Astrocyte (in vitro differentiated cells and primary cell): Measurements from ENCODE around the gene GDF3. TPM values are rescaled to one million over a fixed set of nuclear protein-coding genes. Genes with fewer than 3 reads are reported as not detected.

Source experiments
- DNase-seq: peaks from one replicate; pipeline ENCODE4 v3.0.0-alpha.2; 2010; ENCODE audit warnings: low read depth
- FAIRE-seq: peaks from 2 replicates; lab custom pipeline; 2011; peaks lifted over from hg19 to GRCh38; lab: Jason Lieb, UNC
- H2AFZ ChIP-seq: 2 replicates; pipeline ENCODE4 v1.6.0; 2012; ENCODE audit warnings: low read depth, low read length, inconsistent platforms
- H3K27ac ChIP-seq: 2 replicates; pipeline ENCODE4 v1.5.1; 2011; ENCODE audit warnings: low read depth, low read length, inconsistent platforms
- H3K27me3 ChIP-seq: 2 replicates; pipeline ENCODE4 v1.6.0; 2011; ENCODE audit warnings: low read length, inconsistent platforms; ENCODE audit not compliant: insufficient read depth
- H3K36me3 ChIP-seq: 2 replicates; pipeline ENCODE4 v1.5.1; 2011; ENCODE audit warnings: low read length, inconsistent platforms; ENCODE audit not compliant: insufficient read depth
- H3K4me1 ChIP-seq: 2 replicates; pipeline ENCODE4 v1.5.1; 2011; ENCODE audit warnings: low read length, inconsistent platforms; ENCODE audit not compliant: insufficient read depth
- H3K4me2 ChIP-seq: 2 replicates; pipeline ENCODE4 v1.6.0; 2012; ENCODE audit warnings: low read length, inconsistent platforms
- H3K4me3 ChIP-seq: 2 replicates; pipeline ENCODE4 v1.5.1; 2011; ENCODE audit warnings: low read depth, mild to moderate bottlenecking, low read length, inconsistent platforms; ENCODE audit not compliant: insufficient read depth
- H3K79me2 ChIP-seq: 2 replicates; pipeline ENCODE4 v1.6.0; 2012; ENCODE audit warnings: mild to moderate bottlenecking, low read length, inconsistent platforms; ENCODE audit not compliant: insufficient read depth
- H3K9ac ChIP-seq: 2 replicates; pipeline ENCODE4 v1.6.0; 2012; ENCODE audit warnings: mild to moderate bottlenecking, low read length, inconsistent platforms
- H3K9me3 ChIP-seq: 2 replicates; pipeline ENCODE4 v1.5.1; 2012; ENCODE audit warnings: low read depth, mild to moderate bottlenecking, low read length, inconsistent platforms; ENCODE audit not compliant: insufficient read depth
- H4K20me1 ChIP-seq: 2 replicates; pipeline ENCODE4 v1.6.0; 2012; ENCODE audit warnings: low read length, inconsistent platforms; ENCODE audit not compliant: insufficient read depth
- H3K27ac Mint-ChIP-seq: one replicate; pipeline ENCODE4 v1.8.0; 2021; ENCODE audit warnings: mild to moderate bottlenecking, mixed read lengths; ENCODE audit not compliant: unreplicated experiment
- H3K27me3 Mint-ChIP-seq: one replicate; pipeline ENCODE4 v1.8.0; 2021; ENCODE audit warnings: low read depth, mixed read lengths; ENCODE audit not compliant: unreplicated experiment
- H3K36me3 Mint-ChIP-seq: one replicate; pipeline ENCODE4 v1.8.0; 2021; ENCODE audit warnings: low read depth, mixed read lengths; ENCODE audit not compliant: unreplicated experiment
- H3K4me1 Mint-ChIP-seq: one replicate; pipeline ENCODE4 v1.8.0; 2021; ENCODE audit warnings: low read depth, mixed read lengths; ENCODE audit not compliant: unreplicated experiment
- H3K4me3 Mint-ChIP-seq: one replicate; pipeline ENCODE4 v1.8.0; 2021; ENCODE audit warnings: mild to moderate bottlenecking, moderate library complexity, mixed read lengths; ENCODE audit not compliant: unreplicated experiment
- H3K9me3 Mint-ChIP-seq: one replicate; pipeline ENCODE4 v1.8.0; 2021; ENCODE audit warnings: mild to moderate bottlenecking, mixed read lengths; ENCODE audit not compliant: unreplicated experiment
- EZH2 ChIP-seq: IDR thresholded peaks from 2 replicates; pipeline ENCODE4 v1.6.1; 2012; ENCODE audit warnings: mild to moderate bottlenecking, low read length, inconsistent platforms; ENCODE audit not compliant: insufficient read depth
- total RNA-seq: library from RNA; stranded (reverse); gene quantifications from 2 replicates; pipeline ENCODE4 v1.2.1, GENCODE V29; 2021
- TF ChIP-seq, protein P1 (sequence below): IDR thresholded peaks from 2 replicates; pipeline ENCODE4 v1.5.1; 2011; ENCODE audit warnings: low read depth, mild to moderate bottlenecking, inconsistent platforms, low read length, moderate library complexity; ENCODE audit not compliant: insufficient read depth

GDF3 gene
- total RNA-seq, 1 donor from 2014 or later = not detected

DNA sequence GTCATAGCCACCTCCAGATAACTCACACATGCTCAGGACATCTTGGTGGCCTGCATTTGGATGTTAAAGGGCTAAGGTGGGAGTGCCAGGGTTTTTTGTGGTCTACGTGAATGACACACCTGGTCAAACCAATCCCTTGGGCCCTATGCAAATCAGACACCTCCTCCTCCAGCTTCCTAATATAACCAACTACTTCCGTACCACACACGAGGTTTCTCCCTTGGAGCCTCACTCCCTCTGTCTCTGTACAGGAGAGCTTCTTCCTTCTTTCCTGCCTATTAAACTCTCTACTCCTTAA is 49.4 kb downstream of the GDF3 start:
- Histone ChIP-seq H2AFZ (no peak overlapping the region), H3K9me3 (no peaks in the 10 kb centered on the region), H3K36me3 (no peaks in the 10 kb centered on the region), H4K20me1 (no peaks in the 10 kb centered on the region), H3K27me3 (peaks cover under 1% of the 10 kb centered on the region), H3K4me3 (no peak overlapping the region), H3K79me2 (no peaks in the 10 kb centered on the region), H3K27ac (no peak overlapping the region), H3K9ac (no peak overlapping the region), H3K4me2 (no peak overlapping the region), H3K4me1 (no peaks in the 10 kb centered on the region)
- TF ChIP-seq, protein P1, sequence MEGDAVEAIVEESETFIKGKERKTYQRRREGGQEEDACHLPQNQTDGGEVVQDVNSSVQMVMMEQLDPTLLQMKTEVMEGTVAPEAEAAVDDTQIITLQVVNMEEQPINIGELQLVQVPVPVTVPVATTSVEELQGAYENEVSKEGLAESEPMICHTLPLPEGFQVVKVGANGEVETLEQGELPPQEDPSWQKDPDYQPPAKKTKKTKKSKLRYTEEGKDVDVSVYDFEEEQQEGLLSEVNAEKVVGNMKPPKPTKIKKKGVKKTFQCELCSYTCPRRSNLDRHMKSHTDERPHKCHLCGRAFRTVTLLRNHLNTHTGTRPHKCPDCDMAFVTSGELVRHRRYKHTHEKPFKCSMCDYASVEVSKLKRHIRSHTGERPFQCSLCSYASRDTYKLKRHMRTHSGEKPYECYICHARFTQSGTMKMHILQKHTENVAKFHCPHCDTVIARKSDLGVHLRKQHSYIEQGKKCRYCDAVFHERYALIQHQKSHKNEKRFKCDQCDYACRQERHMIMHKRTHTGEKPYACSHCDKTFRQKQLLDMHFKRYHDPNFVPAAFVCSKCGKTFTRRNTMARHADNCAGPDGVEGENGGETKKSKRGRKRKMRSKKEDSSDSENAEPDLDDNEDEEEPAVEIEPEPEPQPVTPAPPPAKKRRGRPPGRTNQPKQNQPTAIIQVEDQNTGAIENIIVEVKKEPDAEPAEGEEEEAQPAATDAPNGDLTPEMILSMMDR = no peak
- no peak for TF ChIP-seq EZH2
- Mint-ChIP-seq H3K27me3 (peaks cover under 1% of the 10 kb centered on the region), H3K9me3 (no peaks in the 10 kb centered on the region), H3K4me3 (no peak overlapping the region), H3K4me1 (no peaks in the 10 kb centered on the region), H3K36me3 (no peaks in the 10 kb centered on the region), H3K27ac (peak overlapping the region; percentile 42)
- no peak for DNase-seq
- FAIRE-seq = no peak

DNA sequence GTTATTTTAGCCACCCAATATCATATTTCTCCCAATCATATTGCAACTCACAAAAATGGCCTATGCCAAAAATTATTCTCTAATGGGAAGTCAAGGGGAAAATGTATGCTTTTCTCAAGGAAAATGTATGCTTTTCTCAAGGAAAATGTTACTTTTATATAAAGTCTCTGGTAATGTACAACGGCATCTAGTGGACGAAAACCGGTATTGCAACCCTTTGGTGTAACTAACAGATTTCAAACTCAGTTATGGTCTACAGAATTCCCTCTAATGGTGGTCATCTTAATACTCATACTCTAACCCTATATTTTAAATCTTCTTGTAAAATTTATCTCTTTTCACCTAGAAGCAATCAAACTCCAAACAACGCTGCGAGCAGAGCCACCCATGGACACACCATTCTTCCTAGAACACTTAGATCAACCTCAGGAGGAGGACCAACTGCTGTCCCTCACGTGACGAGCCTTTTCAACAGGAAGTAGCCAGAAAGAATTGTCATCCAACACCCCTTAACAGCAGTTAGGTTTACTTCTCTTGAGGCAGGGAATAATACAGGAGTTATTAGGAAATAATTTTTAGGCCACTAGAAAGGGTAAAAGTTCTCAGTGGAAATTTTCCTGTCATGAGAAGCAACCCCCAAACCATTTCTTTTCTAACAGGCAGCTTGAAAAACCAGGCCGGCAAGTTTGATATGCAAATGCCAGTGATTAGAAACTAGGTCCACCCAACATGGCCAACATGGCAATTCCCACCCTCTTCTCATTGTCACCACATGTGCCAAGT is 50.0 kb downstream of the GDF3 start:
- Mint-ChIP-seq H3K36me3 (no peaks in the 10 kb centered on the region), H3K27ac (no peak overlapping the region), H3K4me3 (no peak overlapping the region), H3K9me3 (no peaks in the 10 kb centered on the region), H3K4me1 (no peaks in the 10 kb centered on the region), H3K27me3 (peaks cover 6% of the 10 kb centered on the region)
- Histone ChIP-seq H3K79me2 (no peaks in the 10 kb centered on the region), H3K27ac (no peak overlapping the region), H3K4me1 (no peaks in the 10 kb centered on the region), H3K4me2 (no peak overlapping the region), H3K27me3 (peaks cover 2% of the 10 kb centered on the region), H3K9me3 (no peaks in the 10 kb centered on the region), H3K4me3 (no peak overlapping the region), H3K9ac (no peak overlapping the region), H3K36me3 (no peaks in the 10 kb centered on the region), H4K20me1 (no peaks in the 10 kb centered on the region), H2AFZ (no peak overlapping the region)
- TF ChIP-seq EZH2 = no peak
- TF ChIP-seq, protein P1 = peak; percentile 82
- DNase-seq (no peak), FAIRE-seq (no peak)

DNA sequence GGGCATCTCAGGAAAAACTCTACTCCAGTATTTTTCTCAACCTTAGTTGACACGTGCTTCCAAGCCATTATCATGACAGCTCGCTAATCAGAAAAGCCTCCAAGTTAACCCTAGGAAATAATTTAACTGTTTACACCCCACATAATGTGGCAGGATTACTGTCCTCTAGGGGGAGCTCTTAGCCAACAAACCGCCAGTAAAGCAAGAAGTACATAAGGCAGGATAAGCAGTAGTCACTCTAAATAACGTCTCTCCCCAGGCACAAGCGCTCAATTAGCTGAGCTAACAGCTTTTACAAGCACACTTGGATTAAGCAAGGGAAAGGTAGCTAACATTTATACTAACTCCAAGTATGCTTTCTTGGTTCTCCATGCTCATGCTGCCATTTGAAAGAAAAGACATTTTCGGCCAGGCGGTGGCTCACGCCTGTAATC is 52.7 kb downstream of the GDF3 start:
- no peak overlapping the region for H3K9ac ChIP-seq
- no peaks in the 10 kb centered on the region for H4K20me1 ChIP-seq
- TF ChIP-seq EZH2 = no peak
- TF ChIP-seq, protein P1 = peak; percentile 26
- H3K4me1 ChIP-seq = peaks cover 4% of the 10 kb centered on the region
- H3K27me3 ChIP-seq = peaks cover 2% of the 10 kb centered on the region
- no peak overlapping the region for H3K4me2 ChIP-seq
- Mint-ChIP-seq H3K9me3 (no peaks in the 10 kb centered on the region), H3K27me3 (peaks cover 13% of the 10 kb centered on the region), H3K27ac (no peak overlapping the region), H3K36me3 (no peaks in the 10 kb centered on the region), H3K4me1 (peaks cover 3% of the 10 kb centered on the region), H3K4me3 (no peak overlapping the region)
- no peaks in the 10 kb centered on the region for H3K36me3 ChIP-seq
- DNase-seq = no peak
- no peak for FAIRE-seq
- H3K27ac ChIP-seq = no peak overlapping the region
- H2AFZ ChIP-seq = no peak overlapping the region
- H3K79me2 ChIP-seq = no peaks in the 10 kb centered on the region
- no peak overlapping the region for H3K4me3 ChIP-seq
- H3K9me3 ChIP-seq = no peaks in the 10 kb centered on the region
